OCI-LY3 (cell line): Measurements from ENCODE around the gene TSR1.

Experiments
- H2AFZ ChIP-seq: fragments of 200-600, 300-600 bp; shearing (Covaris generic); 2 replicates; pipeline ENCODE4 v1.6.0; 2014; ENCODE audit warnings: antibody characterized with exemption, low read depth, low read length
- H3K27ac ChIP-seq: fragments of 200-600, 300-600 bp; sonication (generic); 2 replicates; pipeline ENCODE4 v1.5.1; 2014; ENCODE audit warnings: mild to moderate bottlenecking, low read length, moderate library complexity, mixed read lengths
- H3K27me3 ChIP-seq: fragments of 200-600, 300-600 bp; sonication (generic); 2 replicates; pipeline ENCODE4 v1.6.1; 2014; ENCODE audit warnings: low read depth, low read length, mixed read lengths
- H3K36me3 ChIP-seq: fragments of 200-600, 300-600 bp; sonication (generic); replicated peaks from 2 replicates; pipeline ENCODE3; 2014; ENCODE audit warnings: low read depth, low read length, mixed read lengths
- H3K4me1 ChIP-seq: fragments of 300-600, 200-600 bp; sonication (generic); 2 replicates; pipeline ENCODE4 v1.6.1; 2014; ENCODE audit warnings: low read length, mixed read lengths
- H3K4me2 ChIP-seq: fragments of 200-600, 300-600 bp; sonication (generic); 2 replicates; pipeline ENCODE4 v1.6.1; 2014; ENCODE audit warnings: low read length, mixed read lengths
- H3K4me3 ChIP-seq: fragments of 300-600, 200-600 bp; sonication (generic); 2 replicates; pipeline ENCODE4 v1.5.1; 2014; ENCODE audit warnings: antibody characterized with exemption, mild to moderate bottlenecking, low read length, moderate library complexity
- H3K79me2 ChIP-seq: fragments of 300-600, 200-600 bp; shearing (Covaris generic); 2 replicates; pipeline ENCODE4 v1.6.1; 2014; ENCODE audit warnings: mild to moderate bottlenecking, low read length, mixed read lengths
- H3K9ac ChIP-seq: fragments of 300-600, 200-600 bp; shearing (Covaris generic); 2 replicates; pipeline ENCODE4 v1.6.0; 2014; ENCODE audit warnings: mild to moderate bottlenecking, low read length, moderate library complexity
- H3K9me3 ChIP-seq: fragments of 200-600, 300-600 bp; shearing (Covaris generic); 2 replicates; pipeline ENCODE4 v1.6.1; 2014; ENCODE audit warnings: low read length, mixed read lengths; ENCODE audit not compliant: insufficient read depth
- H4K20me1 ChIP-seq: fragments of 200-600, 300-600 bp; sonication (generic); 2 replicates; pipeline ENCODE4 v1.6.1; 2016; ENCODE audit warnings: low read length, mixed read lengths; ENCODE audit not compliant: insufficient read depth
- EZH2phosphoT487 ChIP-seq: fragments of 200-600 bp; shearing (Covaris generic); IDR thresholded peaks from 2 replicates; pipeline ENCODE4 v1.6.1; 2018; ENCODE audit warnings: antibody characterized with exemption, mixed run types, low read depth
- TF ChIP-seq, protein P1 (sequence below): fragments of 200-600, 300-600 bp; sonication (generic); IDR thresholded peaks from 2 replicates; pipeline ENCODE4 v1.5.1; 2014; ENCODE audit warnings: antibody characterized with exemption, low read length, low read depth

Gene TSR1

DNA sequence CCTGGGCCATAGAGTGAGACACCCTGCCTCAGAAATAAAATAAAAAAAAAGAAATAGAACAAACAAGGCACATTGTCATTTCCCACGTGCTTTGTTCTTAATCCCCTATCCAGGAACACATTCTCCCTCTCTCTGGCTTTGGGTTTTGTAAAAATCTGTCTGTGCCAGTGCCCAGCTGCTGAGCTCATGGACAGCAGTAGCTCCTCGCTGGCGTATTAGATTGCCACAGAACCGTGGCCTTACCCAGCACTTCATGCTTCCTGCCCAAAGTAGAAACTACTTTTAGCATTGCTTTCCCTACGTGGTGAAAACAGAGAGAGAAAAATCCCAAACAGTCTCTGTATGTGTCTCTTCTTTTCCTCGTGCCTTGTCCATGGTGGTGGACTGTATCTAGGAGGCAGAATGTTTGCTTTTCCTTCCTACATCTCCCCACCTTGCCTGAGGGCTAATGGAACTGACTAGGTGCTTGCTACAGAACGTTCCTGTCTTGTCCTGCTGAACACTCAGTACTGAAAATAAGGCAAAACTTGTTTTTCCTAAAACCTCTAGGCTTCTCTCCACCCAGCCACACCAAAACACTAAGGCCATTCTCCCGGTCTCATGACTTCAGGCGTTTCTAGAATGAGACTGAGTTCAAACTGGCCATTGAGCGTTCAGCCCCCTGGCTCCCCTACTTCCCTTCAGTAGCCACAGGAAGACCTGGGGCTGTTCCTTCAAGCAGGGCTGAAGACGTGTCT lies 38.5 kb upstream of the TSR1 start:
- no peak overlapping the region for H3K4me2 ChIP-seq
- H4K20me1 ChIP-seq = no peaks in the 10 kb centered on the region
- H3K27ac ChIP-seq = no peak overlapping the region
- no peak for TF ChIP-seq EZH2phosphoT487
- TF ChIP-seq, protein P1, sequence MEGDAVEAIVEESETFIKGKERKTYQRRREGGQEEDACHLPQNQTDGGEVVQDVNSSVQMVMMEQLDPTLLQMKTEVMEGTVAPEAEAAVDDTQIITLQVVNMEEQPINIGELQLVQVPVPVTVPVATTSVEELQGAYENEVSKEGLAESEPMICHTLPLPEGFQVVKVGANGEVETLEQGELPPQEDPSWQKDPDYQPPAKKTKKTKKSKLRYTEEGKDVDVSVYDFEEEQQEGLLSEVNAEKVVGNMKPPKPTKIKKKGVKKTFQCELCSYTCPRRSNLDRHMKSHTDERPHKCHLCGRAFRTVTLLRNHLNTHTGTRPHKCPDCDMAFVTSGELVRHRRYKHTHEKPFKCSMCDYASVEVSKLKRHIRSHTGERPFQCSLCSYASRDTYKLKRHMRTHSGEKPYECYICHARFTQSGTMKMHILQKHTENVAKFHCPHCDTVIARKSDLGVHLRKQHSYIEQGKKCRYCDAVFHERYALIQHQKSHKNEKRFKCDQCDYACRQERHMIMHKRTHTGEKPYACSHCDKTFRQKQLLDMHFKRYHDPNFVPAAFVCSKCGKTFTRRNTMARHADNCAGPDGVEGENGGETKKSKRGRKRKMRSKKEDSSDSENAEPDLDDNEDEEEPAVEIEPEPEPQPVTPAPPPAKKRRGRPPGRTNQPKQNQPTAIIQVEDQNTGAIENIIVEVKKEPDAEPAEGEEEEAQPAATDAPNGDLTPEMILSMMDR = no peak
- no peaks in the 10 kb centered on the region for H3K27me3 ChIP-seq
- H3K4me1 ChIP-seq = no peaks in the 10 kb centered on the region
- H3K4me3 ChIP-seq = no peak overlapping the region
- no peaks in the 10 kb centered on the region for H3K79me2 ChIP-seq
- H3K9ac ChIP-seq = no peak overlapping the region
- H3K9me3 ChIP-seq = no peaks in the 10 kb centered on the region
- H3K36me3 ChIP-seq = no peaks in the 10 kb centered on the region
- H2AFZ ChIP-seq = no peak overlapping the region

DNA sequence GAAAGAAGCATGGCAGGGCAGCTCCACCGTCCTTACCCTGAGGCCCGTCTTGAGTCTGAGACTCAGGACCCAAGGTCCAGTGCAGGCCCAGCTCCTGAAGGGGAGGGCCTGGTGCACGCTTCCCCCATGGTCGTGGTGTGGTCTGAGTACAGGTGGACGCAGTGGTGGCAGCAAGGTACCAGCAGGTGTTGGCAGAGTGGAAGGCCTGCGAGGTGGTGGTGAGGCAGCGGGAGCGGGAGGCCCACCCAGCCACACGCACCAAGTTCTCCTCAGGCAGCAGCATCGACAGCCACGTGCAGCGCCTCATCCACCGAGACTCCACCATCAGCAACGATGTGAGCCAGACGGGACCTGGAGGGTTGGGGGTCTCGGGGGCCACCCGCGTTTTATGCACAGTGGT lies 36.9 kb upstream of the TSR1 start:
- Histone ChIP-seq H3K4me2 (no peak overlapping the region), H3K4me3 (no peak overlapping the region), H3K27ac (no peak overlapping the region), H4K20me1 (no peaks in the 10 kb centered on the region), H3K79me2 (no peaks in the 10 kb centered on the region), H3K36me3 (no peaks in the 10 kb centered on the region), H3K27me3 (no peaks in the 10 kb centered on the region), H3K9ac (no peak overlapping the region), H3K4me1 (no peaks in the 10 kb centered on the region), H2AFZ (no peak overlapping the region), H3K9me3 (no peaks in the 10 kb centered on the region)
- TF ChIP-seq, protein P1 = no peak
- no peak for TF ChIP-seq EZH2phosphoT487

GRCh38 chr17:2372681-2373080 lies 36.4 kb upstream of the TSR1 start:
- Histone ChIP-seq H2AFZ (no peak overlapping the region), H3K27ac (no peak overlapping the region), H3K79me2 (no peaks in the 10 kb centered on the region), H3K4me1 (no peaks in the 10 kb centered on the region), H3K9ac (no peak overlapping the region), H3K36me3 (no peaks in the 10 kb centered on the region), H3K27me3 (no peaks in the 10 kb centered on the region), H4K20me1 (no peaks in the 10 kb centered on the region), H3K4me2 (no peak overlapping the region), H3K4me3 (no peak overlapping the region), H3K9me3 (no peaks in the 10 kb centered on the region)
- TF ChIP-seq, protein P1 = no peak
- no peak for TF ChIP-seq EZH2phosphoT487

- H3K36me3 ChIP-seq = no peaks in the 10 kb centered on the region
- no peaks in the 10 kb centered on the region for H3K4me1 ChIP-seq
- no peak overlapping the region for H3K4me3 ChIP-seq
- no peaks in the 10 kb centered on the region for H3K79me2 ChIP-seq
- no peaks in the 10 kb centered on the region for H4K20me1 ChIP-seq
- no peak overlapping the region for H2AFZ ChIP-seq
- no peak overlapping the region for H3K27ac ChIP-seq
- H3K9me3 ChIP-seq = no peaks in the 10 kb centered on the region
- no peaks in the 10 kb centered on the region for H3K27me3 ChIP-seq
- H3K9ac ChIP-seq = no peak overlapping the region
- TF ChIP-seq EZH2phosphoT487 = no peak
- TF ChIP-seq, protein P1 = no peak
- H3K4me2 ChIP-seq = no peak overlapping the region
Observed at GRCh38 chr17:2372180-2372579, 35.9 kb upstream of the TSR1 start.
